ENCODE measurements around the gene IGFBP2. TPM values are rescaled to one million over a fixed set of nuclear protein-coding genes. Genes with fewer than 3 reads are reported as not detected.

The IGFBP2 gene
- total and polyA plus RNA-seq, 2 of the 4 experiments (the other 2 are of a cell fraction) = 33.5 to 236 TPM

DNA sequence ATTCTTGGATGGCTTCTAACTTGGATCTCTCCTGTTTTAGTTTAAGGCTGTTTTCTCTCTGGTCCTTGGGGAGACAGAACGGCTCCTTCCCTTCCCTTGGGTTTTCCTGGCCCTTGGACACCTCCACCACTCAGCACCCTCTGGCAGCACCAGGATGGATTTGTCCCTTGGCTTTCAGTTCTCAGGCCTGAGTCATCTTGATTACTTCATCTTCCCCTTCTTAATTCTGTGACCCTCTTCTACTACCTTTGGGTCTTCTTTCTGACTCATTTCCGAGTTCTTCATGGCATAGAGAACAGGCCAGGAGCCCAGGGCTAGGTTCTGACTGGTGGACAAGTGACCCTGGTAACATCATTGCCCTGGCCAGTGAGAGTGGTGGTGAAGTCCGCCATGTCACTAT is 14.9 kb downstream of the IGFBP2 start:
- Histone ChIP-seq H3K56ac (ENCODE audit: extremely low read depth, insufficient read depth, low read length) (no peak overlapping the region), H2BK5ac (ENCODE audit: low read depth, low read length, poor library complexity, severe bottlenecking) (no peak overlapping the region), H3K79me1 (ENCODE audit: low read depth in 1 of 2, low read length in 2 of 2) (no peaks in the 10 kb centered on the region), H3K4me1 (ENCODE audit: control insufficient read depth, insufficient read depth, low read length) (peaks cover 25% of the 10 kb centered on the region; the same call in 1 of the 2 replicates), H2BK20ac (ENCODE audit: low read depth, low read length) (no peak overlapping the region), H3K36me3 (ENCODE audit: control insufficient read depth, insufficient read depth, low read length) (no peaks in the 10 kb centered on the region), H4K91ac (ENCODE audit: insufficient read depth, low read depth, low read length) (no peak overlapping the region), H3K4me2 (ENCODE audit: low read depth, low read length) (no peak overlapping the region), H3K9me1 (ENCODE audit: insufficient read depth, low read length) (peaks cover 4% of the 10 kb centered on the region), H3K27me3 (ENCODE audit: control insufficient read depth, insufficient read depth, low read length) (peaks cover 1% of the 10 kb centered on the region; the same call in 1 of the 2 replicates), H4K20me1 (ENCODE audit: insufficient read depth, low read length) (no peaks in the 10 kb centered on the region), H3K18ac (ENCODE audit: low read depth, low read length) (peak overlapping the region; percentile 68; the same call in 1 of the 2 replicates), H4K8ac (ENCODE audit: low read depth in 2 of 2, low read length in 2 of 2) (no peak overlapping the region), H3K9ac (ENCODE audit: low read depth, low read length) (no peak overlapping the region), H3K23ac (ENCODE audit: low read depth, low read length) (no peak overlapping the region), H3K4ac (ENCODE audit: low read depth, low read length) (no peak overlapping the region), H3K27ac (ENCODE audit: insufficient read depth, low read length) (no peak overlapping the region), H3K14ac (replicated peaks; ENCODE audit: low read depth, low read length) (no peak overlapping the region), H2AK9ac (replicated peaks; ENCODE audit: low read depth, low read length, poor library complexity) (no peak overlapping the region), H3K4me3 (ENCODE audit: insufficient read depth, low read depth, low read length) (no peak overlapping the region), H2AFZ (replicated peaks; ENCODE audit: low read length, poor library complexity) (no peak overlapping the region), H4K5ac (ENCODE audit: low read depth, low read length) (peak overlapping the region; percentile 36; the same call in 1 of the 2 replicates), H2BK15ac (ENCODE audit: low read depth, low read length) (no peak overlapping the region), H2BK120ac (ENCODE audit: low read depth, low read length) (no peak overlapping the region), H3K9me3 (ENCODE audit: control insufficient read depth, insufficient read depth, low read length) (no peaks in the 10 kb centered on the region), H2AK5ac (ENCODE audit: low read depth, low read length) (no peak overlapping the region)
- WGBS, 2 experiments (ENCODE audit: extremely low coverage in 2 of 2, insufficient read length in 1 of 2) = no CpG with 5 or more reads among the region's 3 CpGs
- ChIA-PET CTCF (no interaction called here), POLR2A (ENCODE audit: unreplicated experiment) (no interaction called here)
- in situ Hi-C loops (cut with MboI; ENCODE audit: low sequenced_read_pairs) (no loop called here), intact Hi-C loops (cut with micrococcal nuclease) (no loop called here), dilution Hi-C loops (cut with HindIII; ENCODE audit: low sequenced_read_pairs, unreplicated experiment) (no loop called here)
- DNase-seq (peak; percentile 68), ATAC-seq (ENCODE audit: low read depth) (no peak)
- peak; percentile 71 for TF ChIP-seq CEBPB (IDR thresholded peaks at IDR 0.05; ENCODE audit: low read depth, low read length)
- TF ChIP-seq RFX5 (IDR thresholded peaks at IDR 0.05; ENCODE audit: low read depth, low read length) = no peak
- TF ChIP-seq RCOR1 (IDR thresholded peaks at IDR 0.05; ENCODE audit: insufficient replicate concordance, low read length) = no peak
- no peak for TF ChIP-seq ELK1 (IDR thresholded peaks at IDR 0.05; ENCODE audit: borderline replicate concordance, low read depth, low read length)
- TF ChIP-seq FOS (IDR thresholded peaks at IDR 0.05; ENCODE audit: low read depth, low read length) = peak; percentile 36; the same call in 1 of the 2 replicates
- no peak for TF ChIP-seq NFE2L2 (IDR thresholded peaks at IDR 0.05; ENCODE audit: low read depth, low read length)
- no peak for TF ChIP-seq MAZ (IDR thresholded peaks at IDR 0.05; ENCODE audit: borderline replicate concordance, low read depth, low read length)
- TF ChIP-seq, protein P1, sequence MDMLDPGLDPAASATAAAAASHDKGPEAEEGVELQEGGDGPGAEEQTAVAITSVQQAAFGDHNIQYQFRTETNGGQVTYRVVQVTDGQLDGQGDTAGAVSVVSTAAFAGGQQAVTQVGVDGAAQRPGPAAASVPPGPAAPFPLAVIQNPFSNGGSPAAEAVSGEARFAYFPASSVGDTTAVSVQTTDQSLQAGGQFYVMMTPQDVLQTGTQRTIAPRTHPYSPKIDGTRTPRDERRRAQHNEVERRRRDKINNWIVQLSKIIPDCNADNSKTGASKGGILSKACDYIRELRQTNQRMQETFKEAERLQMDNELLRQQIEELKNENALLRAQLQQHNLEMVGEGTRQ (IDR thresholded peaks at IDR 0.05; ENCODE audit: low read depth, low read length) = no peak
- no peak for TF ChIP-seq MAFK (IDR thresholded peaks at IDR 0.05; ENCODE audit: low read depth, low read length)
- no peak for TF ChIP-seq CTCF (conservative IDR thresholded peaks at IDR 0.05; ENCODE audit: low read depth, low read length)
- no TSS peak for BruUV-seq (replicated peaks)
